MM.1S (cell line): ENCODE measurements around the gene TFRC.

Experiments
- DNase-seq: peaks from one replicate; pipeline ENCODE4 v3.0.0-alpha.2; 2015
- H2AFZ ChIP-seq: fragments of 300-600 bp; sonication (generic); 2 replicates; pipeline ENCODE4 v1.6.0; 2016; ENCODE audit warnings: antibody characterized with exemption, low read length
- H3F3A ChIP-seq: fragments of 300-600 bp; sonication (generic); 2 replicates; pipeline ENCODE4 v1.6.1; 2016; ENCODE audit warnings: mild to moderate bottlenecking, antibody characterized with exemption, low read length, moderate library complexity, mixed read lengths; ENCODE audit not compliant: insufficient read depth
- H3K27ac ChIP-seq: fragments of 300-600 bp; sonication (generic); 2 replicates; pipeline ENCODE4 v1.5.1; 2016; ENCODE audit warnings: mild to moderate bottlenecking, low read length
- H3K27me3 ChIP-seq: fragments of 300-600 bp; sonication (generic); replicated peaks from 2 replicates; pipeline ENCODE4 v1.6.0; 2016; ENCODE audit warnings: low read length; ENCODE audit not compliant: insufficient read depth
- H3K36me3 ChIP-seq: fragments of 300-600 bp; sonication (generic); replicated peaks from 2 replicates; pipeline ENCODE4 v1.6.1; 2016; ENCODE audit warnings: mild to moderate bottlenecking, low read length, mixed read lengths; ENCODE audit not compliant: insufficient read depth
- H3K4me1 ChIP-seq: fragments of 300-600 bp; sonication (generic); 2 replicates; pipeline ENCODE4 v1.6.1; 2016; ENCODE audit warnings: low read length, mixed read lengths
- H3K4me2 ChIP-seq: fragments of 300-600 bp; sonication (generic); 2 replicates; pipeline ENCODE4 v1.6.0; 2016; ENCODE audit warnings: low read depth, low read length
- H3K4me3 ChIP-seq: fragments of 300-600 bp; sonication (generic); 2 replicates; pipeline ENCODE4 v1.5.1; 2016; ENCODE audit warnings: low read length, mixed read lengths
- H3K79me2 ChIP-seq: fragments of 300-600 bp; sonication (generic); 2 replicates; pipeline ENCODE4 v1.6.1; 2016; ENCODE audit warnings: mixed run types, low read length, mixed read lengths
- H3K9ac ChIP-seq: fragments of 300-600 bp; sonication (generic); 2 replicates; pipeline ENCODE4 v1.6.1; 2016; ENCODE audit warnings: low read length, mixed read lengths
- H3K9me2 ChIP-seq: fragments of 300-600 bp; sonication (generic); replicated peaks from 2 replicates; pipeline ENCODE4 v1.6.1; 2016; ENCODE audit warnings: mild to moderate bottlenecking, low read length, mixed read lengths; ENCODE audit not compliant: insufficient read depth
- H3K9me3 ChIP-seq: fragments of 300-600 bp; sonication (generic); replicated peaks from 2 replicates; pipeline ENCODE4 v1.6.1; 2016; ENCODE audit warnings: mild to moderate bottlenecking, low read length, mixed read lengths; ENCODE audit not compliant: insufficient read depth
- H4K20me1 ChIP-seq: fragments of 300-600 bp; sonication (generic); 2 replicates; pipeline ENCODE4 v1.6.1; 2016; ENCODE audit warnings: mild to moderate bottlenecking, low read length, moderate library complexity, mixed read lengths; ENCODE audit not compliant: insufficient read depth
- CTCF ChIP-seq: fragments of 300-600 bp; sonication (generic); IDR thresholded peaks from 2 replicates; pipeline ENCODE4 v1.5.1; 2016; ENCODE audit warnings: antibody characterized with exemption, low read length, mixed read lengths
- EZH2 ChIP-seq: fragments of 300-600 bp; sonication (generic); optimal IDR thresholded peaks from 2 replicates; pipeline ENCODE3; 2017; ENCODE audit warnings: low read depth, mild to moderate bottlenecking, antibody characterized with exemption, low read length, mixed read lengths
- EZH2phosphoT487 ChIP-seq: fragments of 300-600 bp; sonication (generic); IDR thresholded peaks from 2 replicates; pipeline ENCODE4 v1.6.1; 2018; ENCODE audit warnings: antibody characterized with exemption, low read length

Gene TFRC

GRCh38 chr3:195999896-196000295 is 82.0 kb downstream of the TFRC start:
- no peak overlapping the region for H3K27ac ChIP-seq
- H3K9me3 ChIP-seq: no peaks in the 10 kb centered on the region
- no peaks in the 10 kb centered on the region for H3K9me2 ChIP-seq
- H2AFZ ChIP-seq: no peak overlapping the region
- no peaks in the 10 kb centered on the region for H3K79me2 ChIP-seq
- TF ChIP-seq EZH2phosphoT487 (no peak), CTCF (no peak), EZH2 (no peak)
- peaks cover 41% of the 10 kb centered on the region for H3K27me3 ChIP-seq
- no peak overlapping the region for H3K4me2 ChIP-seq
- H3K4me3 ChIP-seq: no peak overlapping the region
- no peak for DNase-seq
- no peak overlapping the region for H3K9ac ChIP-seq
- H4K20me1 ChIP-seq: no peaks in the 10 kb centered on the region
- no peaks in the 10 kb centered on the region for H3F3A ChIP-seq
- no peaks in the 10 kb centered on the region for H3K4me1 ChIP-seq
- no peaks in the 10 kb centered on the region for H3K36me3 ChIP-seq
